ENCODE results near the gene INHBC.

The INHBC gene

GRCh38 chr12:57465030-57465746 is 30.6 kb downstream of the INHBC start:
- no peak overlapping the region for H3K9ac ChIP-seq (ENCODE audit: insufficient read length, low read depth)
- TF ChIP-seq YY1 (IDR thresholded peaks at IDR 0.05; ENCODE audit: insufficient read depth, insufficient read length) = no peak
- TF ChIP-seq ZNF274 (IDR thresholded peaks at IDR 0.05; ENCODE audit: low read depth, low read length) = no peak
- TF ChIP-seq SUZ12 (IDR thresholded peaks at IDR 0.05; ENCODE audit: extremely low read depth, insufficient read depth, insufficient read length) = no peak
- no peaks in the 10 kb centered on the region for H3K9me3 ChIP-seq (ENCODE audit: insufficient read depth, low read length)
- H3K36me3 ChIP-seq (ENCODE audit: insufficient read depth, insufficient read length, low read length) = peaks cover 16% of the 10 kb centered on the region
- peaks cover 5% of the 10 kb centered on the region for H3K4me1 ChIP-seq (ENCODE audit: insufficient read depth, insufficient read length)
- H3K4me3 ChIP-seq (ENCODE audit: insufficient read length, low read depth) = no peak overlapping the region
- no peak for DNase-seq (ENCODE audit: low read depth, low spot score)
- no peaks in the 10 kb centered on the region for H3K27me3 ChIP-seq (ENCODE audit: insufficient read depth, insufficient read length)

GRCh38 chr12:57465747-57466505 is 31.3 kb downstream of the INHBC start:
- no peak for DNase-seq (ENCODE audit: low read depth, low spot score)
- no peak overlapping the region for H3K4me3 ChIP-seq (ENCODE audit: insufficient read length, low read depth)
- no peak for TF ChIP-seq ZNF274 (IDR thresholded peaks at IDR 0.05; ENCODE audit: low read depth, low read length)
- no peak for TF ChIP-seq SUZ12 (IDR thresholded peaks at IDR 0.05; ENCODE audit: extremely low read depth, insufficient read depth, insufficient read length)
- no peak for TF ChIP-seq YY1 (IDR thresholded peaks at IDR 0.05; ENCODE audit: insufficient read depth, insufficient read length)
- H3K4me1 ChIP-seq (ENCODE audit: insufficient read depth, insufficient read length) = peaks cover 5% of the 10 kb centered on the region
- H3K9me3 ChIP-seq (ENCODE audit: insufficient read depth, low read length) = no peaks in the 10 kb centered on the region
- no peaks in the 10 kb centered on the region for H3K27me3 ChIP-seq (ENCODE audit: insufficient read depth, insufficient read length)
- peaks cover 23% of the 10 kb centered on the region for H3K36me3 ChIP-seq (ENCODE audit: insufficient read depth, insufficient read length, low read length)
- no peak overlapping the region for H3K9ac ChIP-seq (ENCODE audit: insufficient read length, low read depth)

DNA sequence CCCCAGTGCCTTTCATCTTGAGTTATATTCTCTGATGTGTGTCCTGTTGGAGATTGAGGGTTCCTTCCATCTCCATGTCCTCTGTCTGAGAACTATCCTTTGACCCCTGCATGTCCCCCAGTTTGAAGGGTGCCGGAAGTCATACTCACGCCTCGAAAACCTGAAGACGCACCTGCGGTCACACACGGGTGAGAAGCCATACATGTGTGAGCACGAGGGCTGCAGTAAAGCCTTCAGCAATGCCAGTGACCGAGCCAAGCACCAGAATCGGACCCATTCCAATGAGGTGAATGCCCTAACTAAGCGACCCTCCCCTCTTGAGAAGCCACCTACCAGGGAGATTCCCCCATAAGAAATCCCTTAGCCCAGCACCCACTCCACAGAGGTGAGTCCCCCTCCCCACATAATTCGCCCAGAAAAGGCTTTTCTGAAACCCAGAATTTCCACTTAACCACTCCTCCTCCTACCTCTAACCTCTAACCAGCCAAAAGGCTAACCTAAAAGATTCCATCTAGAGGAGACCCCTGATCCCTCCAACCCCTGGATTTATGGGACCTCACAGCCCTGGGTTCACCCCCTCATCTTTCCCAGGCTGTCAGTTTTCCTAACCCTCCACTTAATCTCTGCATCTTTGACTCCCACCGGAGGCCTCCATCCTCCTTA is 32.8 kb downstream of the INHBC start:
- Histone ChIP-seq H3K4me3 (ENCODE audit: insufficient read length, low read depth) (no peak overlapping the region), H3K36me3 (ENCODE audit: insufficient read depth, insufficient read length, low read length) (peaks cover 24% of the 10 kb centered on the region), H3K9me3 (ENCODE audit: insufficient read depth, low read length) (no peaks in the 10 kb centered on the region), H3K4me1 (ENCODE audit: insufficient read depth, insufficient read length) (peaks cover 5% of the 10 kb centered on the region), H3K27me3 (ENCODE audit: insufficient read depth, insufficient read length) (peaks cover 2% of the 10 kb centered on the region), H3K9ac (ENCODE audit: insufficient read length, low read depth) (no peak overlapping the region)
- no peak for TF ChIP-seq YY1 (IDR thresholded peaks at IDR 0.05; ENCODE audit: insufficient read depth, insufficient read length)
- DNase-seq (ENCODE audit: low read depth, low spot score) = no peak

GRCh38 chr12:57467915-57468314 is 33.3 kb downstream of the INHBC start:
- Histone ChIP-seq H3K4me3 (ENCODE audit: insufficient read length, low read depth) (no peak overlapping the region), H3K9me3 (ENCODE audit: insufficient read depth, low read length) (no peaks in the 10 kb centered on the region), H3K36me3 (ENCODE audit: insufficient read depth, insufficient read length, low read length) (peaks cover 24% of the 10 kb centered on the region), H3K4me1 (ENCODE audit: insufficient read depth, insufficient read length) (peaks cover 4% of the 10 kb centered on the region), H3K9ac (ENCODE audit: insufficient read length, low read depth) (no peak overlapping the region), H3K27me3 (ENCODE audit: insufficient read depth, insufficient read length) (peaks cover 8% of the 10 kb centered on the region)
- TF ChIP-seq SUZ12 (IDR thresholded peaks at IDR 0.05; ENCODE audit: extremely low read depth, insufficient read depth, insufficient read length) (no peak), YY1 (IDR thresholded peaks at IDR 0.05; ENCODE audit: insufficient read depth, insufficient read length) (no peak), ZNF274 (IDR thresholded peaks at IDR 0.05; ENCODE audit: low read depth, low read length) (no peak)
- no peak for DNase-seq (ENCODE audit: low read depth, low spot score)

GRCh38 chr12:57469296-57470164 is 34.9 kb downstream of the INHBC start:
- peaks cover 22% of the 10 kb centered on the region for H3K27me3 ChIP-seq (ENCODE audit: insufficient read depth, insufficient read length)
- H3K36me3 ChIP-seq (ENCODE audit: insufficient read depth, insufficient read length, low read length) = peaks cover 24% of the 10 kb centered on the region
- no peak overlapping the region for H3K9ac ChIP-seq (ENCODE audit: insufficient read length, low read depth)
- H3K4me3 ChIP-seq (ENCODE audit: insufficient read length, low read depth) = no peak overlapping the region
- TF ChIP-seq SUZ12 (IDR thresholded peaks at IDR 0.05; ENCODE audit: extremely low read depth, insufficient read depth, insufficient read length) = no peak
- TF ChIP-seq ZNF274 (IDR thresholded peaks at IDR 0.05; ENCODE audit: low read depth, low read length) = no peak
- TF ChIP-seq YY1 (IDR thresholded peaks at IDR 0.05; ENCODE audit: insufficient read depth, insufficient read length) = no peak
- H3K9me3 ChIP-seq (ENCODE audit: insufficient read depth, low read length) = no peaks in the 10 kb centered on the region
- no peaks in the 10 kb centered on the region for H3K4me1 ChIP-seq (ENCODE audit: insufficient read depth, insufficient read length)
- DNase-seq (ENCODE audit: low read depth, low spot score) = no peak

GRCh38 chr12:57470286-57470969 is 35.8 kb downstream of the INHBC start:
- no peak overlapping the region for H3K9ac ChIP-seq (ENCODE audit: insufficient read length, low read depth)
- no peak for DNase-seq (ENCODE audit: low read depth, low spot score)
- TF ChIP-seq SUZ12 (IDR thresholded peaks at IDR 0.05; ENCODE audit: extremely low read depth, insufficient read depth, insufficient read length) = no peak
- no peak for TF ChIP-seq YY1 (IDR thresholded peaks at IDR 0.05; ENCODE audit: insufficient read depth, insufficient read length)
- no peak for TF ChIP-seq ZNF274 (IDR thresholded peaks at IDR 0.05; ENCODE audit: low read depth, low read length)
- H3K27me3 ChIP-seq (ENCODE audit: insufficient read depth, insufficient read length) = peaks cover 31% of the 10 kb centered on the region
- H3K4me3 ChIP-seq (ENCODE audit: insufficient read length, low read depth) = no peak overlapping the region
- H3K36me3 ChIP-seq (ENCODE audit: insufficient read depth, insufficient read length, low read length) = peaks cover 20% of the 10 kb centered on the region
- H3K4me1 ChIP-seq (ENCODE audit: insufficient read depth, insufficient read length) = no peaks in the 10 kb centered on the region
- no peaks in the 10 kb centered on the region for H3K9me3 ChIP-seq (ENCODE audit: insufficient read depth, low read length)

Measured in NT2/D1 (cell line).